ENCODE results near the gene ASB10.

ASB10 gene

GRCh38 chr7:151210087-151210854, 23.2 kb upstream of the ASB10 start, which contains the start of gene H2BK1:
Gene H2BK1 (minus strand): TSS chr7:151210488. CDS start chr7:151210318, 170 bp downstream.
- DNase-seq (ENCODE audit: low read depth, low spot score): no peak

GRCh38 chr7:151209588-151209987, 22.5 kb upstream of the ASB10 start:
- DNase-seq (ENCODE audit: low read depth, low spot score): no peak

GRCh38 chr7:151208253-151208862, 21.3 kb upstream of the ASB10 start:
- DNase-seq (ENCODE audit: low read depth, low spot score): no peak

GRCh38 chr7:151207804-151208203, 20.8 kb upstream of the ASB10 start:
- no peak for DNase-seq (ENCODE audit: low read depth, low spot score)

- no peak for DNase-seq (ENCODE audit: low read depth, low spot score)
Observed at GRCh38 chr7:151207315-151207714, 20.3 kb upstream of the ASB10 start.

GRCh38 chr7:151206914-151207313, 19.9 kb upstream of the ASB10 start:
- no peak for DNase-seq (ENCODE audit: low read depth, low spot score)

GRCh38 chr7:151205730-151206129, 18.7 kb upstream of the ASB10 start:
- DNase-seq (ENCODE audit: low read depth, low spot score): no peak

GRCh38 chr7:151204383-151205032, 17.5 kb upstream of the ASB10 start:
- no peak for DNase-seq (ENCODE audit: low read depth, low spot score)

GRCh38 chr7:151202836-151203235, 15.8 kb upstream of the ASB10 start:
- DNase-seq (ENCODE audit: low read depth, low spot score): no peak

- no peak for DNase-seq (ENCODE audit: low read depth, low spot score)
Observed at GRCh38 chr7:151201751-151202150, 14.7 kb upstream of the ASB10 start.

- no peak for DNase-seq (ENCODE audit: low read depth, low spot score)
Observed at GRCh38 chr7:151201344-151201743, 14.3 kb upstream of the ASB10 start.

GRCh38 chr7:151198945-151199848, 12.1 kb upstream of the ASB10 start:
- no peak for DNase-seq (ENCODE audit: low read depth, low spot score)

- DNase-seq (ENCODE audit: low read depth, low spot score): no peak
Observed at GRCh38 chr7:151197932-151198331, 10.9 kb upstream of the ASB10 start.

GRCh38 chr7:151195616-151196450, 8.8 kb upstream of the ASB10 start:
- no peak for DNase-seq (ENCODE audit: low read depth, low spot score)

- no peak for DNase-seq (ENCODE audit: low read depth, low spot score)
Observed at GRCh38 chr7:151194188-151194587, 7.1 kb upstream of the ASB10 start.

GRCh38 chr7:151193203-151193978, 6.3 kb upstream of the ASB10 start:
- no peak for DNase-seq (ENCODE audit: low read depth, low spot score)

GRCh38 chr7:151192002-151192539, 5.0 kb upstream of the ASB10 start:
- DNase-seq (ENCODE audit: low read depth, low spot score): no peak

GRCh38 chr7:151191544-151191943, 4.5 kb upstream of the ASB10 start:
- no peak for DNase-seq (ENCODE audit: low read depth, low spot score)

- no peak for DNase-seq (ENCODE audit: low read depth, low spot score)
Observed at GRCh38 chr7:151189038-151189437, 2.0 kb upstream of the ASB10 start.

GRCh38 chr7:151188252-151188542, 1.1 kb upstream of the ASB10 start:
- DNase-seq (ENCODE audit: low read depth, low spot score): no peak
